ENCODE results near the gene CSNK1D.

CSNK1D gene

GRCh38 chr17:82241183-82241925, 32.1 kb downstream of the CSNK1D start:
- no peak for TF ChIP-seq REST (IDR thresholded peaks at IDR 0.05; ENCODE audit: insufficient read depth in 1 of 2, low read depth in 2 of 2, low read length in 2 of 2)
- no peak for TF ChIP-seq SIN3A (IDR thresholded peaks at IDR 0.05; ENCODE audit: borderline replicate concordance, insufficient read depth, low read length)
- no peak for TF ChIP-seq TAF1 (IDR thresholded peaks at IDR 0.05; ENCODE audit: borderline replicate concordance, insufficient read depth, low read length)
- TF ChIP-seq POLR2AphosphoS5 (IDR thresholded peaks at IDR 0.05; ENCODE audit: low read depth, low read length) = peak; percentile 40
- no peak for TF ChIP-seq FOXP2 (optimal IDR thresholded peaks at IDR 0.05; ENCODE audit: borderline replicate concordance, extremely low read depth, extremely low read length, insufficient read depth)

DNA sequence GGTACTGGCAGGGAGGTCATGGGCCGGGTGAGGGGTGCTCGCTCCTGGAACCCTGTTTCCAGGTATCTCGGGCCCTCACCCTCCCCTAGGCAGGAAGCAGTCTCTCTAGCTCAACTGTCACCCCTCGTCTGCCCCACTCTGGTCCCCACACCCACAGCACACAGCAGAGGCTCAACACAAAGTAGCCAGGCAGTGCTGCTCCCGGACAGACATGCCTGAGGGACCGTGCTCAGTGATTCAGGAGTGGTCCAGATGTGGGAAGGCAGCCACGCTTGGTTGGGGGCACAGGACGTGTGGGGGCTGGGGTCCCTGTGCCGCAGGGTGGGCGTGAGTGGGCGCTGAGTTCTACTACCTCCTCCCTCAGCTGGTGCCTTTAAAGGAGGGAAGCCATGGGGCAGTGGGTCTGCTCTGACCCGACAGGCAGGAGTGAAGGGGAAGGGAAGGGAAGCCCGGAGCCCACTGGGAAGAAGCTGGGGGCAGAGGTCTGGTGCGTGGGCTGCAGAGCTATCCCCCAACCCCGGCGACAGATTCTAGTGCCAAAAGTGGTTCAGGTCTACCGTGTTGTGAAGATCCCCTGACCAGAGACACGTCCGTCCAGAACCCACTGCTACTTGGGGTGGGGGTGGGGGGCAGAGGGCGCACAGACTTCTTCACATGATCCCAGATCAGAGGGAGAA, 32.9 kb downstream of the CSNK1D start:
- TF ChIP-seq SIN3A (IDR thresholded peaks at IDR 0.05; ENCODE audit: borderline replicate concordance, insufficient read depth, low read length) = no peak
- no peak for TF ChIP-seq REST (IDR thresholded peaks at IDR 0.05; ENCODE audit: insufficient read depth in 1 of 2, low read depth in 2 of 2, low read length in 2 of 2)
- peak; percentile 7; the same call in 1 of the 2 replicates for TF ChIP-seq POLR2AphosphoS5 (IDR thresholded peaks at IDR 0.05; ENCODE audit: low read depth, low read length)
- TF ChIP-seq FOXP2 (optimal IDR thresholded peaks at IDR 0.05; ENCODE audit: borderline replicate concordance, extremely low read depth, extremely low read length, insufficient read depth) = no peak
- TF ChIP-seq TAF1 (IDR thresholded peaks at IDR 0.05; ENCODE audit: borderline replicate concordance, insufficient read depth, low read length) = no peak

- TF ChIP-seq POLR2AphosphoS5 (IDR thresholded peaks at IDR 0.05; ENCODE audit: low read depth, low read length) = no peak
- no peak for TF ChIP-seq TAF1 (IDR thresholded peaks at IDR 0.05; ENCODE audit: borderline replicate concordance, insufficient read depth, low read length)
- no peak for TF ChIP-seq FOXP2 (optimal IDR thresholded peaks at IDR 0.05; ENCODE audit: borderline replicate concordance, extremely low read depth, extremely low read length, insufficient read depth)
- TF ChIP-seq REST (IDR thresholded peaks at IDR 0.05; ENCODE audit: insufficient read depth in 1 of 2, low read depth in 2 of 2, low read length in 2 of 2) = no peak
- no peak for TF ChIP-seq SIN3A (IDR thresholded peaks at IDR 0.05; ENCODE audit: borderline replicate concordance, insufficient read depth, low read length)
Measured at GRCh38 chr17:82239926-82240505, 33.5 kb downstream of the CSNK1D start.

- no peak for TF ChIP-seq POLR2AphosphoS5 (IDR thresholded peaks at IDR 0.05; ENCODE audit: low read depth, low read length)
- no peak for TF ChIP-seq REST (IDR thresholded peaks at IDR 0.05; ENCODE audit: insufficient read depth in 1 of 2, low read depth in 2 of 2, low read length in 2 of 2)
- TF ChIP-seq TAF1 (IDR thresholded peaks at IDR 0.05; ENCODE audit: borderline replicate concordance, insufficient read depth, low read length) = no peak
- TF ChIP-seq SIN3A (IDR thresholded peaks at IDR 0.05; ENCODE audit: borderline replicate concordance, insufficient read depth, low read length) = no peak
- TF ChIP-seq FOXP2 (optimal IDR thresholded peaks at IDR 0.05; ENCODE audit: borderline replicate concordance, extremely low read depth, extremely low read length, insufficient read depth) = no peak
Measured at GRCh38 chr17:82239401-82239925, 34.0 kb downstream of the CSNK1D start.

Measured in PFSK-1 (cell line).